ENCODE data around the gene DAB1.

DAB1 gene

DNA sequence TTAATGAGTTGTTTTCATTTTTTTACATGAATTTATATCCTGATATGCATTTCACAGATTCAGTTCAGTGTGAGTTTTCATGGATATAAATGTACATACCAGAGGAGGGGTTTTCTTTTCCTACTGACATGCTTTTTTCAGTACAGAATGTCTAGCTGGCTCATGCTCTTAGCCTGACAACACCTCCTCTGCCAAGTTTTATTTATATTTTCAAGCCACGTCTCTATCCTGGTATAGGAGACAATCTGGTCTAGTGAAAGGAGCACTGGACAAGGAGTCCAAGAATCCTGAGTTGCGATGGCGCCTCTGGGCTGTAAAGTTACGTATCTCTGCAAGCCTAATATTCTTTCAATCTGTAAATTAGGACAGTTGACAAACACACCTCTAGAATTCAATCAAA lies 4.9 kb downstream of the DAB1 start:
- DNase-seq (ENCODE audit: low read depth in 1 of 2, low spot score in 1 of 2) = no peak

DNA sequence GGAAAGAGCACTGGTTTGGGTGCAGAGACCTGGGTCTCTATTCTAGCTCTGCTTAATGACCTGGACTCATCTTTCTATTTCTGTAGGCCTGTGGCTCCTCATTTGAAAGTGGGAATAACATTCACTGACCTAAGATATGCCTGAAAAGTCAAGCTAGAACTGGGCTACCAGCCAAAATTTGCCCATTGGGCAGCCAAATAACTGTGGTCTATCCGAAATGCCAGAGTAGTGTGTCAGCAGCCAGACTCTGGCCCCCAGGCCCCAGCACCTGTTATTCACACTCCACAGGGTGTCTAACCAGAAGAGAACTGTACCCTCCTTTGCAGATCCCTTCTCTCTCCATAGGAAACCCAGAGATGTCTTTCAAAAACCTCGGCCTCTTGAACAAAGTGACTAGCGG lies 12.6 kb downstream of the DAB1 start:
- DNase-seq (ENCODE audit: low read depth in 1 of 2, low spot score in 1 of 2) = no peak

DNA sequence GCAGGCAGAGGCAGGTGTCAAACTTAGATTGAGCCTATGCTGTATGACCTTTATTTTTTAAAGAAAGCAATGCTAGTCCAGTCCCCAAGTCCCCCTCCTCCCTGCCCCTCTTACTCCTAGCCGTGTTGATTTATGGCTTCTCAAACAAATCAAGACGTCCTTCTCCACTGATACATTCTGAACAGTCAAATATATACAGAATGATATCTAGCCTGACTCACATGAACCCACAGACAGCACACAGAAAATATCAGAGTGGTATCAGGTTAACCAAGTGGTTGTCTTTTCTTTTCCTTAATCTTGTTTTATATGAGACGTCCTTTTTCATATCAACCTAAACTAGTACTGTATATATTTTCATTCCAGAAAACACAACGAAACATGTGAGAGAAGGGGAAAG lies 13.4 kb downstream of the DAB1 start:
- DNase-seq (ENCODE audit: low read depth in 1 of 2, low spot score in 1 of 2) = no peak

DNA sequence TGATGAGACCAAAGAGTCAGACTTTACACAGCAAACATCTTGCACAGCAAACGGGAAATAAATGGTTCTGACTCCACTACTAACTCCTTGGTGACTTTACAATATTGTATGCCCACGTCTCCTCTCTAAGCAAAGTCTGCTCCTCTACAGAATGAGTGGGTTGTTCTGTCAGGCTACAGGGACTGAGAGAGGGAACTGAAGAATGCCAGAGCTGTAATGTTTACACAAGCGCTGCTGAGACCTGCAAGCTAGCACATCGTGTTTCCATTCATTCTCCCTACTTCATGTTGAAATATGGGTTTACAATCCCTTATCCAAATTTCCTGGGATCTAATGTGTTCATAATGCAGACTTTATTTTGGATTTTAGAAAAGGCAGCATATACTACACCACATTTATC lies 15.9 kb downstream of the DAB1 start:
- DNase-seq (ENCODE audit: low read depth in 1 of 2, low spot score in 1 of 2) = no peak

DNA sequence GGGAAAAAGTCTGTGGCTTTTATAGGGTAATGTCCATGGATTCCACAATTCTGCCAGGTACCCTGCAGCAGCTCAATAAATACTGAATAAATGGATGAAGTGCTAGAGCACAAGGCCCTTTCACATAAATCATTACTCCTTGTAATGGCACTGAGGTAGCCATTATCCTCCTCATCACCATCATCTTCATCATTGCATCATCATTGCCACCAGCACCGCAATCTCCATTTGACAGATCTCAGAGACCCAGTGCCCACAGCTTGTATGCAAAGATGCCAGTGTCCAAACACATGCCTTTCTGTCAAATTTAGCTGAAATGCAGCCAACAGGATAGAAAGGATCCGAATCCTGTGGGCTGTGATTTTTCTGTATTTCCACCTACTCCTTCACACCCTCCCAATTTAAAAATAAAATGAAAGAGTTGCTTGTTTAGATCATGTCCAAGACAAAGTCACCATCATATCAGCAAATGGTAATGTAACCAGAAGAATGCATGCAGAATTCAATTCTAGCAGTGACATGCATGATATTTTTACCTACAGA lies 17.4 kb downstream of the DAB1 start:
- no peak for DNase-seq (ENCODE audit: low read depth in 1 of 2, low spot score in 1 of 2)

DNA sequence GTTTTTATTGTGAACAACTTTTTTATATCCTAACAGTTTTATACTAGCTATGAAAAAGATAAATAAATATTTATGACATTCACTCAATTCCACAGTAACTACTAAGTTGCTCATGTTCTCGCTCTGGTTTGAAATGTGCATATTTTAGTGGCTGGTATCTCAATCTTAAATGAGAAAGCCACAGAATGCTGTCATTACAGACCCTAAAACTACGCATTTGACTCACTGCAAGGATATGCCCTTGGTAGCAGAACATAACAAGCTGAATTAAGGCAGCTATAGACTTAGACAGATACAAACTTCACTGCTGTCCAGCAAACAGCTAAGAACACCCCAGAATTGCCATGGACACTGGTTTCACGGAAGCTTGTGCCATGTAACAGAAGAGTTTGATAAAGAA lies 19.0 kb downstream of the DAB1 start:
- DNase-seq (ENCODE audit: low read depth in 1 of 2, low spot score in 1 of 2) = no peak

DNA sequence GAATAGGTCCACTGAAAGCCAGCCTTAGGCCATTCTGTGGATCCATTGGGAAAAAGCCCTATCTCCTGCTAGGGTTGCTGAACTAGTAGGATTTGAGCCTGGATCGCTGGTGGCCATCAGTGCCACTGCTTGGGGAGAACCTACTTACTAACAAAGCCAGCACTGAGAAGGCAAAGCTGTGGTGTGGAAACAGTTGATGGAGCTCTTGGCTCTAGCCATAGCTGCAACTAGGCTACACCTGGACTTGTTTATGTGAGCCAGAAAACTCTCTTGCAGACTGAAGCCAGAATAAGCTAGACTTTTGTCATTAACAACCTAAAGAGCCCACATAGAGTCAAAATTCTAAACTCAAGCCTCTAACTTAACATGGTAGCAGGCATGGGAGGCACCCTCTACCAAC lies 20.7 kb downstream of the DAB1 start:
- DNase-seq (ENCODE audit: low read depth in 1 of 2, low spot score in 1 of 2) = no peak

DNA sequence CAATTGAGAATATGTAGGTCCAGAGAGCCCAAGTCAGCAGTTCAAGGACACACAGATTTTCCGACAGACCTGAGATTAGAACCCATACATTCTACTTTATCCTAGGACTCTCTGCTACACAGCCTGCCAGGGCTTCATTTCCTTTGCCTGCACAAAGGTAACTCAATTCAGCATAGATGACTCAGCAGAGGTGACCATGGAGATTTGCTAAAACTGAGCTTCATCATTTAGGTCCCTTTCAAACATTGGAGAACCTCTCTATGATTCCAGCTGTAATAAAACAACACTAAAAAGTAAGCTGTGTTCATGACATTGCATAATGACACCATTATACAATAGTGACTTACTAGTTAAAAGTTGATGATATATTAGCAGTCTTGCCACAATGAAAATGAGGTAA lies 22.2 kb downstream of the DAB1 start:
- DNase-seq (ENCODE audit: low read depth in 1 of 2, low spot score in 1 of 2) = no peak

DNA sequence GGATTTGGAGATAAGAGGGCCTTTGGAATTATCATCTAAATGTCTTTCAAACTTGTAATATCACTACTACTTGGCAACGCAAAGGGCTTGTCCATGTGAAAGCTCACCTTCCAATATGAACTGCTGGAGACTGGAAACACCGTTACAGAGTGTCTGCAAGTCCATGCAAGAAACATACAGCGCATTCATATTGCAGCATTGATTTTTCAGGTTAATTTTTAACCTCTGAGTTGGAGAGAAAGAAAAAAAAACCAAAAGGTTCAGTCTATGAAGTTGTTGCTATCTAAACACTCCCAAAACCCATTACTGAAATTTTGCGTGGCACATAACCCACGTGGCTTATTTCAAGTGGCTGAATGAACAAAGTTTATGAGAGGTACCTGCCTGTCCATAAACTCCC lies 23.8 kb downstream of the DAB1 start:
- DNase-seq (ENCODE audit: low read depth in 1 of 2, low spot score in 1 of 2) = no peak

DNA sequence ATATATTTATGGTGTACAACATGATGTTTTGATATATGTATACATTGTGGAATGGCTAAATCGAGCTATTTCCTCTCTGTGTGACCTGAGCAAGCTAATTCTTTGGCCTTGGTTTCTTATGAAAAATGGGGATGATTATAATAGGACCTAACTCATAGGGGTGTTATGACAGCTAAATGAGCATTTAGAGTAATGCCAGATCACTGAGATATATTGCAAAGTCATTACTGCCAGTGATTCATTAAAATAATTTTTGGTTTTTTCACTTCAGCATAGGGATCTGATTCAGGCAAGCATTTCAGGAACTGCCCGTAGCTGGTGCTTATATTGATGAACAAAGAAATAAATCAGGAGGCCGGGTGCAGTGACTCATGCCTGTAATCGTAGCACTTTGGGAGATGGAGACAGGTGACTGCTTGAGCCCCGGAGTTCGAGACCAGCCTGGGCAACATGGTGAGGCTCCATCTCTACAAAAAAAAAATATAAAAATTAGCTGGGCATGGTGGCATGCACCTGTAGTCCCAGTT lies 30.7 kb downstream of the DAB1 start:
- no peak for DNase-seq (ENCODE audit: low read depth in 1 of 2, low spot score in 1 of 2)

DNA sequence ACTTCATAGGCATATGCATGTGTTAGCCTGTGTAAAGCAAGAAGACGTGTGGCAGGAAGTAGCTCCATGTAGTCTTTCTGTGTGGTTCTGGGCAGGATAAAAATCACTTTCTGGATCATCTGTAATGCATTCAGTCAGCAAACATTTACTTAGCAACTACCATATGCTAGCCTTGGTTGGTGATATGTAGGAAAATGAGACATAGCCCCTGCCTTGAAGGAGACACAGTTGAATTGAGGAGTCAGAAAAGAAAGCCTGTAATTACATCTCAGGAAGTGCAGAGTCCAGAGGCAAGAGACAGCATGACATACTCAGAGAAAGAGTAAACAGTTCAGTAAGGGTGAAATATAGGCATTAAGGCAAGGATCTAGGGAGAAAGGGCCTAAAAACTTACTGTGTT lies 38.5 kb downstream of the DAB1 start:
- no peak for DNase-seq (ENCODE audit: low read depth in 1 of 2, low spot score in 1 of 2)

DNA sequence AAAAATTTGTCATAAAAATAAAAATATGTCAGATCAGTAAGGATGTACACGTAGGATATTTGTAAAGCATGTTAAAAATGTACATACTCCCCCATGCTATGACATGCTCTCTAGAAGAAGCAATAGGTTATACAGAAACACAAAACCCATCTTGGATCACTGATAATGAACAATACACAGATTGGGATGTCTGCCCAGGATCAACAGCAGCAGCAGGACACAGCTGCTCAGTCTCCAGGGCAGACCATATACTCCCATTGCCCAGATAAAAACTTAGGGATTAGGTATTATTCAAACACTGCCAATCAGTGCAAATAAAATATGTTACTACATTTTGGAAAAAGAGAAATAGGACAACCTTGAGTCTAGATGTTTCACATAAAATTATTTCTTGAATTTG lies 39.0 kb downstream of the DAB1 start:
- no peak for DNase-seq (ENCODE audit: low read depth in 1 of 2, low spot score in 1 of 2)

DNA sequence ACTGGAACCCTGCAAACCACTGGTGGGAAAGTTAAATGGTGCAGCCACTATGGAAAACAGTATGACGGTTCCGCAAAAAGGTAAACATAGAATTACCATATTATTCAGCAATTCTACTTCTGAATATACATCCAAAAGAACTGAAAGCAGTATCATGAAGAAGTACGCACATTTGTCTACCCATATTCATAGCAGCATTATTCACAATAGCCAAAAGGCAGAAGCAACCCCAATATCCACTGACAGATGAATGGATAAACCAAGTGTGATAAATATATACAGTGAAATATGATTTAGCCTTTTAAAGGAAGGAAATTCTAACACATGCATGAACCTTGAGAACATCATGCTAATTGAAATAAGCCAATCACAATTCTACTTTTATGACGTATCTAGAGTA lies 39.6 kb downstream of the DAB1 start:
- DNase-seq (ENCODE audit: low read depth in 1 of 2, low spot score in 1 of 2) = no peak

DNA sequence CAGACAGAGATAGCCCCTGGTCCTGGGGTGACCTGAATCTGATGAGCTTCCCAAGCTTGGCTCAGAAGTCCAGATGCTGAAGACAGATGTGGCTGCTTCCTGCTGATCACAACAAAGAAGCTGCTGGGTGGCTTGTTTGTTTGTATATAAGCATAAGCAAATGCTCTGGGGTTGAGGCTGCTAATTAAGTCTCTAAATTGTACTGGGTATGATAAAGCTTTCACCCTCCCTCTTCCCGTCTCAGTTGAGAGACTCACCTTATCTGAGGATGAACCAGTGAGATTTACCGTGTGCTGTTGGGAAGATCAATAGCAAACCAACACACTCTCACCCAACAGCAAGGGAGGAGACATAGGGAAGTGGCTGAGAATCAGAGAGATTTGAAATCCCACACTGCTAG lies 42.0 kb downstream of the DAB1 start:
- no peak for DNase-seq (ENCODE audit: low read depth in 1 of 2, low spot score in 1 of 2)

DNA sequence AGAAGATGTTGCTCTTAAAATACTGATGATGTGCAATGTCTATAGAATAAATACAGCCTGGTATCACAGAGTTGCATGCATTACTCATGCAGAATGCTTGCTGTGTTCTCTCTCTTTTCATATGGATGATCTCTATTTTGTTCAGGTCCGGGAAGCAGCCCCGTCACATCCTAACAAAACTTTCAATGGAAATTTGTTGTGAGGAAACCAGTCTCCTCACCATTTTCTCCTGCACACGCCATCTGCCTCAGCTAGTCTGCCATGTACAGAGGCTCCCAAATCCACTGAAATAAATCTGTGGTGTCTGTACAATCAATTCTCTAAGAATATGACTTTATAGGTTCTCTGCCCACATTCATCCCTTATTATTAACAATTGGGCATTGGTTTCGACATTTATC lies 42.4 kb downstream of the DAB1 start:
- DNase-seq (ENCODE audit: low read depth in 1 of 2, low spot score in 1 of 2) = no peak

DNA sequence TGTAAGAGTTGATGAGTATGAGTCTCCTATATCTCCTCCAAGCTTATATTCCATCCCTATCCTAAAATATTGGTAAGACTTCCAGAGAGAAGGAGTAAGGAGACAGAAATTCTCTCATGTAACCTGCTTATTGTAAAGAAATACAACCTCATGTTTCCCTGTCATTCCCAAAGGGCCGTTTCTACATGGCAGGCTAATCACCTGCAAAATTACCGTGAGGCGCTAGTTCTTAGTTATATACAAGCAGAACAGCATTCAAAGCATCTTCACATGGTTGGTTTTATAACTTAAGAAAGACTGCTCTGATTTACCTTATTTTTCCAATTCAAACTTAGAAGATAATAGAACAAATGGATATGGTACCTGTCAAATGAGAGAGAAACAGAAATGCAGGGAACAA lies 42.9 kb downstream of the DAB1 start:
- no peak for DNase-seq (ENCODE audit: low read depth in 1 of 2, low spot score in 1 of 2)

DNA sequence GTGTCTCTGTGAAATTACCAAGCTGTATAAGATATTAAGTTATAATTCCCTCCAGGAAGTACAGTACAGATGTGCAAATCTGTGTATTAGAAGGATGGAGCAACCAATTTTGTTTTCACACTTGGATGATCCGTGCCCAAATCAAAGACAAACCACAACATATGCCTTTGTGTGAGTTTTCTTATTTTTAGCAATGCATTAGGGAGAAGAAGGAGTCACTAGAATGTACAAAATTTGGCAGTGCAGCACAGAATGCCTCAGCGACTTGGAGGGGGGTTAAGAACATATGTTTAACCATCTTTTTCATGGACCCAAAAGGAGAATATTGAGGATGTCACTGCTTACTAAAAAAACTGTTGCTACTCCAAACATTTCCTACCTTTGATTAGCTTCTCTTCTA lies 45.3 kb downstream of the DAB1 start:
- DNase-seq (ENCODE audit: low read depth in 1 of 2, low spot score in 1 of 2) = no peak

DNA sequence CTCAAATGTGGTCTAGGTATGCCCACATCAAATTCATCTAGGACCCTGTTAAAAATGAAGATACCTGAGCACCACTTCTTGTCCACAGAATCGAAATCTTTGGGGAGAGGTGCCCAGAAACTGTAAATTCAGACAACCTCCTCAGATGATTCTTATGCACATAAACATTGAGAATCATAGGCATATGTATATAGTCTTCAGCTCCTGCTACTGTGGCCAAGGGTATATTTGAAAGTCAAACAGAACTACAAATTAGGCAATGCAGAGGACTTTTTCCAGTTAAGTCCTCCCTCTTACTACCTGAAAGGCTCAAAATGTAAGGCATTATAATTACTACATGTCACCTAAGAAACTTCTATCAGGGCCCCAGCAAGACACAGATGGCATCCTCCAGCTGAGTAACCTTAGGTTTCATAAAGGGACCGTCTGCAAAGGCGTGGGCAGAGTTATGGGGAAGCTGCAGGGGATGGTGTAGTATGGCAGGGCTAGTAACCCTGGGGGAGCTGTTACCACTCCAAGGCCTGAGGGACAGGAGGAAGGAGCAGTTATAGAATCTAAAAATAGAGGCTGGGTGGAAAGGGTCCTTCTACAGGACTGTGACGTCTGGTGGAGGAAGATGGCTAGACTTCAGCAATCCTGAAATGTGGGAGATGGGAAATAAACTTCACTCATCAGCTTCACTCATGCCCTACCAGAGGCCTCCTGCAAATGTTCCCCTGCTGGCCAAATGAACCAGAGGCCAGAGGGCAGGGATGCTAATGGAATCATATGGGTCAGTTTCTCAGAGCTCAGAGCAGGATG lies 46.3 kb downstream of the DAB1 start:
- DNase-seq (ENCODE audit: low read depth in 1 of 2, low spot score in 1 of 2) = no peak

DNA sequence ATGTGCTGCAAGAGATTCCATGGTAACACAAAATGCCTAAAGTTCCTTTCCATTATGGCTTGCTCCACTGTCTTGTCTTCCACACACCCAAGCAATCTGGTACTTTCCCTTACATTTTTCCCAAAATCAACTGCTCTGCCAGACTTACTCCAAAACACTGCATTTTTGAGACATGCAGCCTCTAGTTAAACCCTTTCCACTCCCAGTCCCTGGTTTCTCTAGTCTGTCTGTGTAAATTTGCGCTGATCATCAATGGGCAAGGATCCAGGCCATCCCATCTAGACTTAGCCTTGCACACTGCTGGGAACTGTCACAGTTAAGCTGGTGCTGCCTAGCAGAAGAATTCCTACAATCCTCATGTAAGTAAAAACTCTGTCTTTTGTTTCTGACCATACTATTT lies 47.8 kb downstream of the DAB1 start:
- no peak for DNase-seq (ENCODE audit: low read depth in 1 of 2, low spot score in 1 of 2)

DNA sequence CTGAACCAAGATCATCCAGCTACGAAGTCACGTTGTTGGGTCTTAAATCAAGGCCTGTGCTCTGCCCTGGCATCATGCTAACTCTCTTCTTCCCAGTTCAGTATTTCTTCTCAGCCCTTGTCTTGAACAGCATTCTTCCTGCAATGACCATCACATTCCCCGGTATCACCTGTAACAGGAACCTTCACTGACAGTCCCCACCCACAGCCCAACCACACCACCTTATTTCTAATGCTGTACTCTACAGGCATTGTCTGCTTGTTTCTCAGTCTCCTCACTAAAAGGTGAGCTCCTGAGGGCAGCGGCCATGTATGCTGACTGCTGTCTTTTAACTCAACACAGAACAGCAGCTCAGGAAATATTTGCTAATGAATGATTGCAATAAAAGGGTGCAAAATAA lies 54.0 kb downstream of the DAB1 start:
- DNase-seq (ENCODE audit: low read depth in 1 of 2, low spot score in 1 of 2) = no peak

DNA sequence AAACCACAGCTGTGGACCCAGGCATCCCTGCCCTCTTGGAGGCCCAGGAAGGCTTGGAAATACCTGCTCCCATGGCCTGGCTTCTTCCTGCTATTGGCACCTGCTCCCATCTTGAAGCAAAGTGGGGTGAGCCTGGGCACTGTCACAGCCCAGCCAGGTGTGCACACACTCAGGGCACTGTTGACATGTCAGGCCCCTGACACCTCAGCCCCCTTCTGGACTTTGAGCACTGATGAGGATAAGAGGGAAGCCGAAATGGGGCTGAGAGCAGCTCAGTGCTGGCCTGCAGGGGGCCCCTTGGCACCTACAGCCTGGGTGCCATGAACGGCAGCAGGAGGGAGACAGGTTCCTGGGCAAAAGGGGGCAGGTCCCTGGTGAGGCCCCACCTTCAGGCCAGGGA lies 55.9 kb downstream of the DAB1 start:
- DNase-seq (ENCODE audit: low read depth in 1 of 2, low spot score in 1 of 2) = no peak

DNA sequence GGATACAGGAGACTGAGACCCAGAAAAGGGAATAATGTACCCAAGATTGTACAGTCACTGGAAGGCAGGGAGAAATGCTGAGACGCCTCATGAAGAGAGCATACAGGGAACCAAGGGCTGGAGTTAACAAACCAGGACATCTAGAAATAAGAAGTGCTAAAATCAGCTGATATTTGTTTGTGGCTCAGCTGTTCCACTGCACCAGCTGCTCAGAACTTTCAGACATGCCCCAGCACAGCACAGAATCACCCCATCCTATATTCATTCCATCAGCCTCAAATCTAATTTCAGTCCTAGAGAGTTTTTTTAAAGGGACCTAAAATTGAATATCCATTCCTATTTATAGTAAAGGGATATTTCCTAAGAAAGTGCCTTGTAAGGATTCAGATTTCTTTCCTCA lies 60.2 kb downstream of the DAB1 start:
- no peak for DNase-seq (ENCODE audit: low read depth in 1 of 2, low spot score in 1 of 2)

DNA sequence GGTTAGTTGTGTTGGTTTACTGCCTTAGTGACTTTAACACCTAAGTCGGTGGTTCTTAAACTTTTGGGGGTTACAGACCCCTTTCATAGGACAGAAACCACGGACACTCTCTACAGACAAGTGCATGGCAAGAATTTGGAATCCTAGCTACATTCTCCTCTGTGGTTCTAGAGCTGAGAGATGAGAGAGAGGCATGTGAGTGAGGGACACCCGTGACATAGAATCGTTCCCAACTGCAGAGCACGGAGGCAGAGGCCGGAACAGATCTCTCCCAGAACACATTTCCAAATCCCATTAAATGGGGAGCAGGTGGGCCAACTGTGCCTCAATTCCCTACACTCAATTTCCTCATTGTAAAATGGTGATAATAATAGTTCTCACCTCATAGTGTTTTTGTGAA lies 60.7 kb downstream of the DAB1 start:
- no peak for DNase-seq (ENCODE audit: low read depth in 1 of 2, low spot score in 1 of 2)

All from activated CD4-positive, alpha-beta T cell treated with anti-CD3 and anti-CD28 coated beads, Interleukin-2, amount 50 U/mL, for 24 hours (primary cell).